GM18526 (cell line): ENCODE data around the gene PTPRT.

Experiments
- POLR2A ChIP-seq: IDR thresholded peaks from 3 replicates; pipeline ENCODE4 v1.6.1; 2011; ENCODE audit not compliant: insufficient read length; ENCODE audit errors: extremely low read depth

The PTPRT gene

GRCh38 chr20:42113236-42113635 is 1076.5 kb downstream of the PTPRT start:
- no peak for TF ChIP-seq POLR2A

- TF ChIP-seq POLR2A = no peak
These were observed 1077.5 kb downstream of the PTPRT start for GRCh38 chr20:42112161-42112560.

GRCh38 chr20:42111349-42111748 is 1078.4 kb downstream of the PTPRT start:
- no peak for TF ChIP-seq POLR2A

- no peak for TF ChIP-seq POLR2A
These were observed 1079.4 kb downstream of the PTPRT start for GRCh38 chr20:42110301-42110700.

- TF ChIP-seq POLR2A = no peak
These were observed 1087.7 kb downstream of the PTPRT start for GRCh38 chr20:42102000-42102399.

GRCh38 chr20:42100137-42100704 is 1089.5 kb downstream of the PTPRT start:
- TF ChIP-seq POLR2A = no peak

GRCh38 chr20:42099101-42099500 is 1090.6 kb downstream of the PTPRT start:
- TF ChIP-seq POLR2A = no peak

GRCh38 chr20:42098418-42098817 is 1091.3 kb downstream of the PTPRT start:
- no peak for TF ChIP-seq POLR2A

GRCh38 chr20:42097741-42098140 is 1092.0 kb downstream of the PTPRT start:
- no peak for TF ChIP-seq POLR2A

- TF ChIP-seq POLR2A = no peak
These were observed 1094.5 kb downstream of the PTPRT start for GRCh38 chr20:42095221-42095620.

GRCh38 chr20:42093542-42094440 is 1095.9 kb downstream of the PTPRT start:
- TF ChIP-seq POLR2A = no peak

GRCh38 chr20:42093041-42093440 is 1096.7 kb downstream of the PTPRT start:
- TF ChIP-seq POLR2A = no peak

GRCh38 chr20:42085366-42085765 is 1104.3 kb downstream of the PTPRT start:
- no peak for TF ChIP-seq POLR2A

GRCh38 chr20:42083280-42083679 is 1106.4 kb downstream of the PTPRT start:
- no peak for TF ChIP-seq POLR2A

GRCh38 chr20:42082611-42083010 is 1107.1 kb downstream of the PTPRT start:
- TF ChIP-seq POLR2A = no peak

GRCh38 chr20:42080956-42081355 is 1108.8 kb downstream of the PTPRT start:
- TF ChIP-seq POLR2A = no peak
